ENCODE data around the gene CTSL. TPM values are rescaled to one million over a fixed set of nuclear protein-coding genes. Genes with fewer than 3 reads are reported as not detected.

Gene CTSL
- 70.1 TPM for total RNA-seq

GRCh38 chr9:87725900-87726709 lies at the start of gene CTSL:
CTSL (plus strand) TSS chr9:87726119; CDS start chr9:87727604, 1,485 bp downstream.
- DNase-seq: peak; percentile 86

- DNase-seq: no peak
Observed at GRCh38 chr9:87676976-87677775, 48.7 kb upstream of the CTSL start.

GRCh38 chr9:87677776-87678587 lies 47.9 kb upstream of the CTSL start:
- DNase-seq: no peak

- DNase-seq: peak; percentile 91
Observed at GRCh38 chr9:87678650-87679355, 47.1 kb upstream of the CTSL start.

GRCh38 chr9:87681271-87682061 lies 44.5 kb upstream of the CTSL start:
- DNase-seq: no peak

GRCh38 chr9:87682085-87682484 lies 43.8 kb upstream of the CTSL start:
- no peak for DNase-seq

GRCh38 chr9:87682618-87683017 lies 43.3 kb upstream of the CTSL start:
- no peak for DNase-seq

- DNase-seq: no peak
Observed at GRCh38 chr9:87683751-87684626, 41.9 kb upstream of the CTSL start.

GRCh38 chr9:87684627-87685219 lies 41.2 kb upstream of the CTSL start:
- peak; percentile 50 for DNase-seq

GRCh38 chr9:87685441-87685840 lies 40.5 kb upstream of the CTSL start:
- DNase-seq: no peak

- DNase-seq: no peak
Observed at GRCh38 chr9:87685871-87686519, 39.9 kb upstream of the CTSL start.

- DNase-seq: no peak
Observed at GRCh38 chr9:87686520-87687090, 39.3 kb upstream of the CTSL start.

- DNase-seq: no peak
Observed at GRCh38 chr9:87687207-87687606, 38.7 kb upstream of the CTSL start.

GRCh38 chr9:87694236-87694755 lies 31.6 kb upstream of the CTSL start:
- no peak for DNase-seq

GRCh38 chr9:87695523-87695922 lies 30.4 kb upstream of the CTSL start:
- no peak for DNase-seq

- no peak for DNase-seq
Observed at GRCh38 chr9:87696641-87697040, 29.3 kb upstream of the CTSL start.

- DNase-seq: no peak
Observed at GRCh38 chr9:87698069-87698809, 27.7 kb upstream of the CTSL start.

GRCh38 chr9:87699835-87700234 lies 26.1 kb upstream of the CTSL start:
- DNase-seq: no peak
